Activated CD4-positive, alpha-beta memory T cell treated with anti-CD3 and anti-CD28 coated beads, Interleukin-2, amount 10 ng/mL, durations not matched to agents 7 days and 5 days (primary cell): ENCODE data around the gene MAP7. TPM values are rescaled to one million over a fixed set of nuclear protein-coding genes. Genes with fewer than 3 reads are reported as not detected.

Experiments used
- CTCF ChIA-PET: fragments of 350-600 bp; sonication (Branson Sonifier 250); formaldehyde crosslinking; loops from one replicate; lab custom pipeline; 2021; ENCODE audit warnings: antibody characterized with exemption, inconsistent platforms; lab: Charles Lee
- POLR2A ChIA-PET: fragments of 350-600 bp; sonication (Branson Sonifier 250); formaldehyde crosslinking; loops from one replicate; lab custom pipeline; 2021; ENCODE audit warnings: antibody characterized with exemption; lab: Charles Lee
- DNase-seq: peaks from one replicate; pipeline ENCODE4 v3.0.0-alpha.2; 2020
- H3K27ac Mint-ChIP-seq: one replicate; pipeline ENCODE4 v1.8.0; 2021; ENCODE audit warnings: mild to moderate bottlenecking, mixed read lengths
- H3K27me3 Mint-ChIP-seq: one replicate; pipeline ENCODE4 v1.8.0; 2021; ENCODE audit warnings: mixed read lengths
- H3K36me3 Mint-ChIP-seq: one replicate; pipeline ENCODE4 v1.8.0; 2021; ENCODE audit warnings: low read depth, mixed read lengths
- H3K4me1 Mint-ChIP-seq: one replicate; pipeline ENCODE4 v1.8.0; 2021; ENCODE audit warnings: mixed read lengths
- H3K4me3 Mint-ChIP-seq: one replicate; pipeline ENCODE4 v1.8.0; 2021; ENCODE audit warnings: mild to moderate bottlenecking, mixed read lengths
- H3K9me3 Mint-ChIP-seq: one replicate; pipeline ENCODE4 v1.8.0; 2021; ENCODE audit warnings: mixed read lengths
- total RNA-seq, 2 experiments: library from RNA; stranded (reverse); gene quantifications; one replicate each; pipeline ENCODE4 v1.2.3, GENCODE V29; 2021

The MAP7 gene
- total RNA-seq, 2 experiments from 2014 or later = 1.4 to 1.8 TPM

- no peaks in the 10 kb centered on the region for H3K9me3 Mint-ChIP-seq
- peaks cover 27% of the 10 kb centered on the region for H3K27me3 Mint-ChIP-seq
- ChIA-PET CTCF (no interaction called here), POLR2A (interaction anchor here (1.1 kb wide), 1 partner anchor 177 kb away, joined by 3 read pairs; the partner anchor contains the start of gene BCLAF1)
- H3K4me3 Mint-ChIP-seq = no peak overlapping the region
- no peak for DNase-seq
- peaks cover 12% of the 10 kb centered on the region for H3K4me1 Mint-ChIP-seq
- no peaks in the 10 kb centered on the region for H3K36me3 Mint-ChIP-seq
- H3K27ac Mint-ChIP-seq = no peak overlapping the region
These were observed 83.0 kb downstream of the MAP7 start for GRCh38 chr6:136467186-136467585.

GRCh38 chr6:136466777-136467176 lies 83.4 kb downstream of the MAP7 start:
- Mint-ChIP-seq H3K27ac (no peak overlapping the region), H3K36me3 (no peaks in the 10 kb centered on the region), H3K9me3 (no peaks in the 10 kb centered on the region), H3K4me1 (peaks cover 12% of the 10 kb centered on the region), H3K4me3 (no peak overlapping the region), H3K27me3 (peaks cover 28% of the 10 kb centered on the region)
- ChIA-PET CTCF (no interaction called here), POLR2A (interaction anchor here (1.1 kb wide), 1 partner anchor 177 kb away, joined by 3 read pairs; the partner anchor contains the start of gene BCLAF1)
- DNase-seq = no peak

- H3K27me3 Mint-ChIP-seq = peaks cover 27% of the 10 kb centered on the region
- H3K4me1 Mint-ChIP-seq = peaks cover 10% of the 10 kb centered on the region
- DNase-seq = no peak
- no peaks in the 10 kb centered on the region for H3K36me3 Mint-ChIP-seq
- ChIA-PET CTCF (no interaction called here), POLR2A (interaction anchor here (1.1 kb wide), 1 partner anchor 176 kb away, joined by 3 read pairs; the partner anchor contains the start of gene BCLAF1)
- no peaks in the 10 kb centered on the region for H3K9me3 Mint-ChIP-seq
- H3K4me3 Mint-ChIP-seq = no peak overlapping the region
- H3K27ac Mint-ChIP-seq = no peak overlapping the region
These were observed 84.4 kb downstream of the MAP7 start for GRCh38 chr6:136465766-136466303.

GRCh38 chr6:136464874-136465273 lies 85.3 kb downstream of the MAP7 start:
- H3K9me3 Mint-ChIP-seq = no peaks in the 10 kb centered on the region
- H3K27ac Mint-ChIP-seq = no peak overlapping the region
- CTCF ChIA-PET = no interaction called here
- DNase-seq = no peak
- POLR2A ChIA-PET = no interaction called here
- H3K27me3 Mint-ChIP-seq = peaks cover 22% of the 10 kb centered on the region
- H3K4me3 Mint-ChIP-seq = no peak overlapping the region
- H3K4me1 Mint-ChIP-seq = peaks cover 8% of the 10 kb centered on the region
- H3K36me3 Mint-ChIP-seq = no peaks in the 10 kb centered on the region

GRCh38 chr6:136464148-136464547 lies 86.1 kb downstream of the MAP7 start:
- H3K36me3 Mint-ChIP-seq = no peaks in the 10 kb centered on the region
- no peak overlapping the region for H3K27ac Mint-ChIP-seq
- ChIA-PET POLR2A (no interaction called here), CTCF (no interaction called here)
- peaks cover 26% of the 10 kb centered on the region for H3K27me3 Mint-ChIP-seq
- no peak for DNase-seq
- no peak overlapping the region for H3K4me3 Mint-ChIP-seq
- H3K4me1 Mint-ChIP-seq = peaks cover 5% of the 10 kb centered on the region
- H3K9me3 Mint-ChIP-seq = no peaks in the 10 kb centered on the region

- no peak overlapping the region for H3K4me3 Mint-ChIP-seq
- H3K36me3 Mint-ChIP-seq = no peaks in the 10 kb centered on the region
- CTCF ChIA-PET = no interaction called here
- POLR2A ChIA-PET = no interaction called here
- H3K27ac Mint-ChIP-seq = no peak overlapping the region
- H3K27me3 Mint-ChIP-seq = peaks cover 28% of the 10 kb centered on the region
- H3K4me1 Mint-ChIP-seq = peaks cover 4% of the 10 kb centered on the region
- DNase-seq = no peak
- H3K9me3 Mint-ChIP-seq = no peaks in the 10 kb centered on the region
These were observed 86.5 kb downstream of the MAP7 start for GRCh38 chr6:136463743-136464142.

GRCh38 chr6:136446579-136447187 lies 103.5 kb downstream of the MAP7 start:
- CTCF ChIA-PET = no interaction called here
- H3K4me3 Mint-ChIP-seq = no peak overlapping the region
- H3K4me1 Mint-ChIP-seq = no peaks in the 10 kb centered on the region
- no peaks in the 10 kb centered on the region for H3K9me3 Mint-ChIP-seq
- no peak overlapping the region for H3K27ac Mint-ChIP-seq
- H3K27me3 Mint-ChIP-seq = peaks cover 17% of the 10 kb centered on the region
- DNase-seq = no peak
- POLR2A ChIA-PET = no interaction called here
- no peaks in the 10 kb centered on the region for H3K36me3 Mint-ChIP-seq

- POLR2A ChIA-PET = no interaction called here
- no peak for DNase-seq
- no peak overlapping the region for H3K4me3 Mint-ChIP-seq
- no peaks in the 10 kb centered on the region for H3K36me3 Mint-ChIP-seq
- CTCF ChIA-PET = no interaction called here
- no peaks in the 10 kb centered on the region for H3K4me1 Mint-ChIP-seq
- H3K27ac Mint-ChIP-seq = no peak overlapping the region
- no peaks in the 10 kb centered on the region for H3K9me3 Mint-ChIP-seq
- peaks cover 15% of the 10 kb centered on the region for H3K27me3 Mint-ChIP-seq
These were observed 104.1 kb downstream of the MAP7 start for GRCh38 chr6:136446145-136446544.

- Mint-ChIP-seq H3K4me3 (no peak overlapping the region), H3K4me1 (no peaks in the 10 kb centered on the region), H3K36me3 (no peaks in the 10 kb centered on the region), H3K9me3 (no peaks in the 10 kb centered on the region), H3K27me3 (peaks cover 18% of the 10 kb centered on the region), H3K27ac (no peak overlapping the region)
- ChIA-PET POLR2A (no interaction called here), CTCF (no interaction called here)
- DNase-seq = no peak
These were observed 105.2 kb downstream of the MAP7 start for GRCh38 chr6:136445063-136445462.

GRCh38 chr6:136440203-136440602 lies 110.0 kb downstream of the MAP7 start:
- POLR2A ChIA-PET = no interaction called here
- Mint-ChIP-seq H3K27me3 (peaks cover 11% of the 10 kb centered on the region), H3K4me3 (no peak overlapping the region), H3K27ac (no peak overlapping the region), H3K36me3 (no peaks in the 10 kb centered on the region), H3K9me3 (no peaks in the 10 kb centered on the region), H3K4me1 (no peaks in the 10 kb centered on the region)
- no peak for DNase-seq
- CTCF ChIA-PET = no interaction called here

- ChIA-PET POLR2A (no interaction called here), CTCF (no interaction called here)
- H3K36me3 Mint-ChIP-seq = no peaks in the 10 kb centered on the region
- no peak overlapping the region for H3K27ac Mint-ChIP-seq
- no peak for DNase-seq
- H3K9me3 Mint-ChIP-seq = no peaks in the 10 kb centered on the region
- no peak overlapping the region for H3K4me3 Mint-ChIP-seq
- no peaks in the 10 kb centered on the region for H3K4me1 Mint-ChIP-seq
- peaks cover 8% of the 10 kb centered on the region for H3K27me3 Mint-ChIP-seq
These were observed 110.6 kb downstream of the MAP7 start for GRCh38 chr6:136439514-136440190.

GRCh38 chr6:136438441-136438840 lies 111.8 kb downstream of the MAP7 start:
- Mint-ChIP-seq H3K9me3 (no peaks in the 10 kb centered on the region), H3K4me1 (no peaks in the 10 kb centered on the region), H3K27ac (no peak overlapping the region), H3K36me3 (no peaks in the 10 kb centered on the region), H3K4me3 (no peak overlapping the region), H3K27me3 (peaks cover 10% of the 10 kb centered on the region)
- no peak for DNase-seq
- POLR2A ChIA-PET = no interaction called here
- CTCF ChIA-PET = no interaction called here

- Mint-ChIP-seq H3K36me3 (no peaks in the 10 kb centered on the region), H3K27ac (no peak overlapping the region), H3K27me3 (peaks cover 10% of the 10 kb centered on the region), H3K4me1 (no peaks in the 10 kb centered on the region), H3K4me3 (no peak overlapping the region), H3K9me3 (no peaks in the 10 kb centered on the region)
- POLR2A ChIA-PET = no interaction called here
- CTCF ChIA-PET = no interaction called here
- no peak for DNase-seq
These were observed 113.0 kb downstream of the MAP7 start for GRCh38 chr6:136437246-136437645.
